HEK293T (cell line): ENCODE measurements around the gene PRIM2.
"Not testable (repeated sequence)": the region's sequence is repeated elsewhere in the genome, so short reads cannot be mapped to it uniquely, and the experiment has no call there.

Experiments used
- CTBP1 ChIP-seq: fragments of 450-650 bp; IDR thresholded peaks from 2 replicates; pipeline ENCODE4 v1.6.1; 2016; ENCODE audit warnings: borderline replicate concordance
- FOXA1 ChIP-seq: fragments of 450-650 bp; IDR thresholded peaks from 2 replicates; pipeline ENCODE4 v1.6.1; 2016; ENCODE audit warnings: mild to moderate bottlenecking
- SP1 ChIP-seq: fragments of 450-650 bp; IDR thresholded peaks from 2 replicates; pipeline ENCODE4 v1.6.1; 2017

DNA sequence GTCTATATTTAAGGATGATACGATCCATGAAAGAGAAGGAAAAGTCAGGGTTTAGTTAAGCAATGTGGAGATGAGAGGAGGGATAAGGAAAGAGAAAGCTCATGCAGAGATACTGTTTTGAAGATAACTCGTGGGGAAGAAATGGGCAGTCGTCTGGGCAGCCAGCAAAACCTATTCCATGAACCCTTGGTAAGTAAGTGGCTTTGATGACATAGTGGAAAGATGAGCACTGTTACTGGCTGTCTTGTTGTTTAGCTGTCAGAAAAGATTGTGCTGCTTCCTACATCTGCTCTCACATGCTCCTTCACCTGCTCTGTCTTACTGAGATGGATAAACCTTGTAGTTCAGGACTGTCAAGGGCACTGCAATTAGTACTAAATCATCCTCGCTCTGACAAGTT, 143.6 kb downstream of the PRIM2 start:
- not testable (repeated sequence) for TF ChIP-seq FOXA1, CTBP1, SP1
